ENCODE results near the gene ERVK3-1. TPM values are rescaled to one million over a fixed set of nuclear protein-coding genes. Genes with fewer than 3 reads are reported as not detected.

The ERVK3-1 gene
- total RNA-seq, 2 experiments from 2014 or later, result 38.6 to 53.6 TPM

GRCh38 chr19:58354478-58355030 is 49.4 kb downstream of the ERVK3-1 start:
- ChIA-PET CTCF (interaction anchor here (1.0 kb wide), 1 partner anchor 9 kb away, joined by 3 read pairs; no protein-coding TSS in a partner anchor), POLR2A (interaction anchor here (1.1 kb wide), 1 partner anchor 8 kb away, joined by 4 read pairs; the partner anchor contains the start of gene ZNF497)
- H3K4me3 Mint-ChIP-seq, result no peak overlapping the region
- H3K9me3 Mint-ChIP-seq (ENCODE audit: low read depth), result no peaks in the 10 kb centered on the region
- intact Hi-C loops (cut with DNase I, micrococcal nuclease), result no loop called here
- ATAC-seq (no peak), DNase-seq (no peak)
- peaks cover 2% of the 10 kb centered on the region for H3K27me3 Mint-ChIP-seq
- H3K27ac Mint-ChIP-seq, result no peak overlapping the region
- peaks cover 11% of the 10 kb centered on the region for H3K4me1 Mint-ChIP-seq
- H3K36me3 Mint-ChIP-seq (ENCODE audit: low read depth), result peaks cover 4% of the 10 kb centered on the region

GRCh38 chr19:58355215-58355796 is 50.1 kb downstream of the ERVK3-1 start:
- peaks cover 2% of the 10 kb centered on the region for H3K36me3 Mint-ChIP-seq (ENCODE audit: low read depth)
- H3K27me3 Mint-ChIP-seq, result no peaks in the 10 kb centered on the region
- ChIA-PET CTCF (no interaction called here), POLR2A (no interaction called here)
- ATAC-seq (no peak), DNase-seq (no peak)
- H3K4me1 Mint-ChIP-seq, result peaks cover 9% of the 10 kb centered on the region
- no peak overlapping the region for H3K27ac Mint-ChIP-seq
- intact Hi-C loops (cut with DNase I, micrococcal nuclease), result no loop called here
- no peak overlapping the region for H3K4me3 Mint-ChIP-seq
- H3K9me3 Mint-ChIP-seq (ENCODE audit: low read depth), result no peaks in the 10 kb centered on the region

- intact Hi-C loops (cut with DNase I, micrococcal nuclease), result no loop called here
- ATAC-seq, result peak; percentile 59
Measured at GRCh38 chr19:58355908-58356765, 51.0 kb downstream of the ERVK3-1 start.

GRCh38 chr19:58356766-58357480 is 51.7 kb downstream of the ERVK3-1 start:
- H3K4me1 Mint-ChIP-seq, result peaks cover 12% of the 10 kb centered on the region
- ChIA-PET POLR2A (no interaction called here), CTCF (no interaction called here)
- no peaks in the 10 kb centered on the region for H3K27me3 Mint-ChIP-seq
- H3K27ac Mint-ChIP-seq, result no peak overlapping the region
- intact Hi-C loops (cut with DNase I, micrococcal nuclease), result no loop called here
- no peak for DNase-seq
- no peak overlapping the region for H3K4me3 Mint-ChIP-seq
- H3K36me3 Mint-ChIP-seq (ENCODE audit: low read depth), result peaks cover 4% of the 10 kb centered on the region
- no peak for ATAC-seq
- no peaks in the 10 kb centered on the region for H3K9me3 Mint-ChIP-seq (ENCODE audit: low read depth)

More at GRCh38 chr19:58355908-58356765, 51.0 kb downstream of the ERVK3-1 start:
- CTCF ChIA-PET, result no interaction called here
- H3K27me3 Mint-ChIP-seq, result no peaks in the 10 kb centered on the region
- POLR2A ChIA-PET, result interaction anchor here (0.6 kb wide), 1 partner anchor 137 kb away, joined by 3 read pairs; no protein-coding TSS in a partner anchor
- no peak overlapping the region for H3K27ac Mint-ChIP-seq
- H3K9me3 Mint-ChIP-seq (ENCODE audit: low read depth), result no peaks in the 10 kb centered on the region
- peaks cover 2% of the 10 kb centered on the region for H3K36me3 Mint-ChIP-seq (ENCODE audit: low read depth)
- H3K4me1 Mint-ChIP-seq, result peaks cover 9% of the 10 kb centered on the region
- peak; percentile 59 for DNase-seq
- H3K4me3 Mint-ChIP-seq, result no peak overlapping the region

GRCh38 chr19:58357481-58358145 is 52.4 kb downstream of the ERVK3-1 start:
- no peaks in the 10 kb centered on the region for H3K9me3 Mint-ChIP-seq (ENCODE audit: low read depth)
- ATAC-seq, result no peak
- DNase-seq, result no peak
- peaks cover 13% of the 10 kb centered on the region for H3K4me1 Mint-ChIP-seq
- POLR2A ChIA-PET, result no interaction called here
- no peak overlapping the region for H3K27ac Mint-ChIP-seq
- H3K4me3 Mint-ChIP-seq, result no peak overlapping the region
- intact Hi-C loops (cut with DNase I, micrococcal nuclease), result no loop called here
- CTCF ChIA-PET, result no interaction called here
- H3K27me3 Mint-ChIP-seq, result no peaks in the 10 kb centered on the region
- H3K36me3 Mint-ChIP-seq (ENCODE audit: low read depth), result peaks cover 3% of the 10 kb centered on the region

- DNase-seq (peak; percentile 70), ATAC-seq (peak; percentile 17)
- intact Hi-C loops (cut with DNase I, micrococcal nuclease), result loop anchor here (1.0 to 2.0 kb wide), 16 partner anchors 15 to 157 kb away; partner anchors contain the start of genes ERVK3-1 (in 1 of the 2), ZBTB45 (in 1 of the 2), ZNF132 (in 1 of the 2) and ZNF324B (in 1 of the 2)
- Mint-ChIP-seq H3K27me3 (no peaks in the 10 kb centered on the region), H3K4me1 (peaks cover 9% of the 10 kb centered on the region), H3K36me3 (ENCODE audit: low read depth) (peaks cover 3% of the 10 kb centered on the region), H3K27ac (peak overlapping the region; percentile 93), H3K4me3 (peak overlapping the region; percentile 86), H3K9me3 (ENCODE audit: low read depth) (no peaks in the 10 kb centered on the region)
- POLR2A ChIA-PET, result interaction anchor here (1.3 kb wide), 1 partner anchor 24 kb away, joined by 3 read pairs; no protein-coding TSS in a partner anchor
- CTCF ChIA-PET, result interaction anchor here (1.2 to 2.1 kb wide), 2 partner anchors 14 to 47 kb away, joined by 4 to 15 read pairs; partner anchors contain the start of gene ZNF584
Measured at GRCh38 chr19:58361900-58362271, 56.7 kb downstream of the ERVK3-1 start.

GRCh38 chr19:58362272-58362994 is 57.3 kb downstream of the ERVK3-1 start, which contains the start of gene ZNF497:
Gene ZNF497 (minus strand): TSS chr19:58362751. CDS start chr19:58357635, 5,116 bp downstream.
- intact Hi-C loops (cut with DNase I, micrococcal nuclease), result loop anchor here (1.0 to 2.0 kb wide), 16 partner anchors 15 to 157 kb away; partner anchors contain the start of genes ERVK3-1 (in 1 of the 2), ZBTB45 (in 1 of the 2), ZNF132 (in 1 of the 2) and ZNF324B (in 1 of the 2)
- POLR2A ChIA-PET, result interaction anchor here (0.6 to 1.3 kb wide), 6 partner anchors 8 to 181 kb away, joined by 3 to 6 read pairs (median 3); partner anchors contain the start of gene TRIM28
- peak; percentile 94 for ATAC-seq

GRCh38 chr19:58364146-58364545 is 59.0 kb downstream of the ERVK3-1 start:
- POLR2A ChIA-PET, result interaction anchor here (0.5 kb wide), 1 partner anchor 19 kb away, joined by 3 read pairs; no protein-coding TSS in a partner anchor
- Mint-ChIP-seq H3K4me3 (no peak overlapping the region), H3K27ac (no peak overlapping the region), H3K4me1 (peaks cover 7% of the 10 kb centered on the region), H3K9me3 (ENCODE audit: low read depth) (no peaks in the 10 kb centered on the region), H3K27me3 (no peaks in the 10 kb centered on the region), H3K36me3 (ENCODE audit: low read depth) (peaks cover 3% of the 10 kb centered on the region)
- CTCF ChIA-PET, result interaction anchor here (0.6 to 1.1 kb wide), 2 partner anchors 10 to 145 kb away, joined by 3 read pairs; no protein-coding TSS in a partner anchor
- ATAC-seq (no peak), DNase-seq (no peak)
- intact Hi-C loops (cut with DNase I, micrococcal nuclease), result no loop called here

More at GRCh38 chr19:58362272-58362994, 57.3 kb downstream of the ERVK3-1 start, which contains the start of gene ZNF497:
- CTCF ChIA-PET, result interaction anchor here (0.6 to 2.1 kb wide), 6 partner anchors 15 to 181 kb away, joined by 3 to 15 read pairs (median 4); partner anchors contain the start of genes TRIM28 and ZNF584
- Mint-ChIP-seq H3K27me3 (no peaks in the 10 kb centered on the region), H3K27ac (peak within 1 kb of the TSS; percentile 93), H3K4me1 (peaks cover 7% of the 10 kb centered on the region), H3K9me3 (ENCODE audit: low read depth) (no peaks in the 10 kb centered on the region), H3K4me3 (peak within 1 kb of the TSS; percentile 86), H3K36me3 (ENCODE audit: low read depth) (peaks cover 3% of the 10 kb centered on the region)
- DNase-seq, result peak; percentile 99
